GM19240 (cell line): ENCODE data around the gene CD302.
"Not testable (repeated sequence)": the region's sequence is repeated elsewhere in the genome, so short reads cannot be mapped to it uniquely, and the experiment has no call there.

Source experiments
- DNase-seq: peaks from one replicate; pipeline ENCODE4 v3.0.0; 2011; ENCODE audit warnings: low spot score; ENCODE audit not compliant: insufficient read length

Gene CD302

GRCh38 chr2:159795841-159796690 lies 1.9 kb downstream of the CD302 start:
- DNase-seq = no peak

- no peak for DNase-seq
These were observed 4.7 kb downstream of the CD302 start for GRCh38 chr2:159793326-159793725.

GRCh38 chr2:159792599-159792998 lies 5.4 kb downstream of the CD302 start:
- DNase-seq = no peak

GRCh38 chr2:159792036-159792435 lies 6.0 kb downstream of the CD302 start:
- no peak for DNase-seq

- no peak for DNase-seq
These were observed 7.7 kb downstream of the CD302 start for GRCh38 chr2:159790323-159790722.

GRCh38 chr2:159788253-159788652 lies 9.8 kb downstream of the CD302 start:
- no peak for DNase-seq

GRCh38 chr2:159787647-159788046 lies 10.4 kb downstream of the CD302 start:
- not testable (repeated sequence) for DNase-seq

GRCh38 chr2:159786938-159787337 lies 11.1 kb downstream of the CD302 start:
- DNase-seq = no peak

GRCh38 chr2:159785195-159785594 lies 12.8 kb downstream of the CD302 start:
- DNase-seq = no peak

GRCh38 chr2:159784744-159785143 lies 13.3 kb downstream of the CD302 start:
- DNase-seq = not testable (repeated sequence)

- no peak for DNase-seq
These were observed 14.5 kb downstream of the CD302 start for GRCh38 chr2:159783556-159783955.

- DNase-seq = no peak
These were observed 21.7 kb downstream of the CD302 start for GRCh38 chr2:159776321-159776720.

- no peak for DNase-seq
These were observed 23.0 kb downstream of the CD302 start for GRCh38 chr2:159775021-159775420.

GRCh38 chr2:159774370-159774990 lies 23.5 kb downstream of the CD302 start:
- no peak for DNase-seq

GRCh38 chr2:159773886-159774285 lies 24.1 kb downstream of the CD302 start:
- DNase-seq = no peak

GRCh38 chr2:159773426-159773825 lies 24.6 kb downstream of the CD302 start:
- DNase-seq = no peak

- DNase-seq = no peak
These were observed 28.9 kb downstream of the CD302 start for GRCh38 chr2:159769147-159769546.

GRCh38 chr2:159762075-159762474 lies 35.9 kb downstream of the CD302 start:
- DNase-seq = no peak

GRCh38 chr2:159760326-159760725 lies 37.7 kb downstream of the CD302 start:
- no peak for DNase-seq

- no peak for DNase-seq
These were observed 38.4 kb downstream of the CD302 start for GRCh38 chr2:159759577-159759976.

GRCh38 chr2:159758686-159759085 lies 39.3 kb downstream of the CD302 start:
- no peak for DNase-seq

GRCh38 chr2:159758239-159758638 lies 39.8 kb downstream of the CD302 start:
- no peak for DNase-seq

GRCh38 chr2:159755788-159756187 lies 42.2 kb downstream of the CD302 start:
- no peak for DNase-seq
